HTERT RPE-1 (cell line): Measurements from ENCODE around the gene ALDH1A1.
"Not testable (repeated sequence)": the region's sequence is repeated elsewhere in the genome, so short reads cannot be mapped to it uniquely, and the experiment has no call there.

ENCODE experiments used
- in situ Hi-C: fragments of 300-500 bp; cut with MboI; formaldehyde crosslinking; loops from 4 replicates; pipeline ENCODE4 v1.14.3; 2020; ENCODE audit warnings: low sequenced_read_pairs

Gene ALDH1A1

GRCh38 chr9:72946318-72946717, 6.5 kb downstream of the ALDH1A1 start:
- in situ Hi-C loops: no loop called here

- in situ Hi-C loops: no loop called here
These were observed 7.5 kb downstream of the ALDH1A1 start for GRCh38 chr9:72945391-72945790.

GRCh38 chr9:72943844-72944462, 8.9 kb downstream of the ALDH1A1 start:
- in situ Hi-C loops: no loop called here

GRCh38 chr9:72942451-72942850, 10.4 kb downstream of the ALDH1A1 start:
- in situ Hi-C loops: no loop called here

GRCh38 chr9:72939581-72939980, 13.3 kb downstream of the ALDH1A1 start:
- in situ Hi-C loops: not testable (repeated sequence)

- in situ Hi-C loops: no loop called here
These were observed 15.3 kb downstream of the ALDH1A1 start for GRCh38 chr9:72937545-72937944.

GRCh38 chr9:72936679-72937078, 16.2 kb downstream of the ALDH1A1 start:
- in situ Hi-C loops: no loop called here

- in situ Hi-C loops: no loop called here
These were observed 16.6 kb downstream of the ALDH1A1 start for GRCh38 chr9:72936266-72936665.

GRCh38 chr9:72935595-72935994, 17.3 kb downstream of the ALDH1A1 start:
- in situ Hi-C loops: no loop called here

- in situ Hi-C loops: no loop called here
These were observed 18.9 kb downstream of the ALDH1A1 start for GRCh38 chr9:72933730-72934665.

GRCh38 chr9:72932619-72933018, 20.2 kb downstream of the ALDH1A1 start:
- in situ Hi-C loops: no loop called here

- in situ Hi-C loops: no loop called here
These were observed 21.0 kb downstream of the ALDH1A1 start for GRCh38 chr9:72931897-72932296.

GRCh38 chr9:72931437-72931836, 21.4 kb downstream of the ALDH1A1 start:
- in situ Hi-C loops: no loop called here

- in situ Hi-C loops: no loop called here
These were observed 22.0 kb downstream of the ALDH1A1 start for GRCh38 chr9:72930828-72931227.

GRCh38 chr9:72929542-72929941, 23.3 kb downstream of the ALDH1A1 start:
- in situ Hi-C loops: no loop called here

- in situ Hi-C loops: no loop called here
These were observed 24.8 kb downstream of the ALDH1A1 start for GRCh38 chr9:72928042-72928507.

GRCh38 chr9:72926506-72926905, 26.3 kb downstream of the ALDH1A1 start:
- in situ Hi-C loops: no loop called here

GRCh38 chr9:72925891-72926290, 27.0 kb downstream of the ALDH1A1 start:
- in situ Hi-C loops: no loop called here

- in situ Hi-C loops: no loop called here
These were observed 27.6 kb downstream of the ALDH1A1 start for GRCh38 chr9:72925126-72925789.

GRCh38 chr9:72924154-72924790, 28.6 kb downstream of the ALDH1A1 start:
- in situ Hi-C loops: no loop called here

- in situ Hi-C loops: no loop called here
These were observed 29.8 kb downstream of the ALDH1A1 start for GRCh38 chr9:72923077-72923476.
